GM19035 (cell line): ENCODE results near the gene PAQR7.

Experiments
- ATAC-seq: cut with Tn5 transposase; IDR thresholded peaks from one replicate; pipeline ENCODE4 v1.9.1; 2021; ENCODE audit not compliant: unreplicated experiment

Gene PAQR7

GRCh38 chr1:25874635-25875153 is 814 bp downstream of the PAQR7 start:
- no peak for ATAC-seq

GRCh38 chr1:25874209-25874608 is 1.3 kb downstream of the PAQR7 start:
- no peak for ATAC-seq

DNA sequence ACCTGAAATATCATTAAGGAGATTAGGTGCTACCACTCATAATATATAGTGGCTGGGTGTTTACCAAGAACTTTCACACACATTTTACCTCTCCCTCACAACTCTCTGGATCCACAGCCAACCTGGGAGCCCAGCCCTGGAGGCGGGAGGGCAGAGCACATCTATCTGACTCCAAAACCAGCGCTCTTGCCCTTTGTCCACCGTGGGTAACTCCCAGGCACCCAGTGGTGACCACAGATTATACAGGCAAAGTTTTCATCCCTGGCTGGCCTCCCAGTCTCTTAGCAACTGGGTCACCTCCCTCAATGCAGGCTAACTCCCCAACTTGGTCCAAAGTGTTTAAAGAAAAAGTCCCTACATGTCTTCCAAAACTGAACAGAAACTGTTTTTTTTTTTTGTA is 2.4 kb downstream of the PAQR7 start:
- ATAC-seq = no peak

- no peak for ATAC-seq
Measured at GRCh38 chr1:25872713-25873112, 2.8 kb downstream of the PAQR7 start.

DNA sequence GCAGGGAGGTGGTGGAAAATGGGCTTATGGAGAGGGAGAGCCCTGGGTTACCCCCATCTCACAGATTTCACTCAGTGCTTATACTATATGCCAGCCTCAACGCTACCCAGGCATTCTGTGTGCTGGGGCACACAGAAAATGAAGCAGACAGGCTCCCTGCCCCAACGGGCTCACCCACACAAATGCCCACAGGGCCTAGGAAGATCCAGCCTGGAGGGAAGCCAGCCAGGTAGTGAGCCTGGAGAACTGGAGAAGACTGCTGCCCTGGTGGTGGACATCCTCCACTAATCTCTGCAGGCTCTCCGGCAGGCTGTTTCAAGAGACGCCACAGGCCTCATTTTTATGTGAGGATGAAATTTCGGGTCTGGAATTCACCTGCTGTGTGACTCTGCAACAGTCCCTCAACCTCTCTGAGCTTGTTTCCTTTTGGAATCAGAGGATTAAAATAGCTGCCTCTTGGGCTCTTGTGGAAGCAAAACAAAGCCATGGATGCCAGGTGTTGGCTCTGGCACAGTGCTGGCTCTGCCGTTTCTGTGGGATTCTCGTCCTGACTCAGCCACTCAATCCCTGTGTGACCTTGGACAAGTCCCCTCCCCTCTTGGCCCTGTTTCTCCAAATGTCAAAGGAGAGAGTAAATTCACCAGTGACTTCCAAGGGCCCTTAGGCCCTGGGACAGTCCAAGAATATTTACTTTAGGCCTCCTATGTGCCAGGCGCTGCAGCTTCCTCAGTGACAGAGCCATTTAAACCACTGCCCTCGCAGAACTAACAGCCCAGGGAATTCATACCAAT is 3.6 kb downstream of the PAQR7 start:
- no peak for ATAC-seq

- ATAC-seq = no peak
Measured at GRCh38 chr1:25871086-25871703, 4.3 kb downstream of the PAQR7 start.

DNA sequence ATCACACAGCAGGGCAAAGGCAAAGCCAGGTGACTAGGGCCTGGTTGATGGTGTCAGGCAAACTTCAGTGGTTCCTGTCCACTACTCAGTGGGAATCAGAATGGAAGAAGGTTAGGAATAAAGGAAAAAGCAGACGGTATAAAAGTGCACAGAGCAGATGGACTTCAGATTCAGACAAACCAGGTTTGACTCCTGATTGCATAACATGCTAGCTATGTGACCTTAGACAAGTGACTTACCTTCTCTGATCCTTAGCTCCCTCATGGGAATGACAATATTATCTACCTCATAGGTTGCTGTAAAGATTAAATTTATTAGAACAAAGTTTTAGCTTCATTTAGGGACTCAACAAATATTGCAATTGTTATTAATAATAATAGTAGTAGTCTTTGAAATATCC is 4.9 kb downstream of the PAQR7 start:
- ATAC-seq = no peak

DNA sequence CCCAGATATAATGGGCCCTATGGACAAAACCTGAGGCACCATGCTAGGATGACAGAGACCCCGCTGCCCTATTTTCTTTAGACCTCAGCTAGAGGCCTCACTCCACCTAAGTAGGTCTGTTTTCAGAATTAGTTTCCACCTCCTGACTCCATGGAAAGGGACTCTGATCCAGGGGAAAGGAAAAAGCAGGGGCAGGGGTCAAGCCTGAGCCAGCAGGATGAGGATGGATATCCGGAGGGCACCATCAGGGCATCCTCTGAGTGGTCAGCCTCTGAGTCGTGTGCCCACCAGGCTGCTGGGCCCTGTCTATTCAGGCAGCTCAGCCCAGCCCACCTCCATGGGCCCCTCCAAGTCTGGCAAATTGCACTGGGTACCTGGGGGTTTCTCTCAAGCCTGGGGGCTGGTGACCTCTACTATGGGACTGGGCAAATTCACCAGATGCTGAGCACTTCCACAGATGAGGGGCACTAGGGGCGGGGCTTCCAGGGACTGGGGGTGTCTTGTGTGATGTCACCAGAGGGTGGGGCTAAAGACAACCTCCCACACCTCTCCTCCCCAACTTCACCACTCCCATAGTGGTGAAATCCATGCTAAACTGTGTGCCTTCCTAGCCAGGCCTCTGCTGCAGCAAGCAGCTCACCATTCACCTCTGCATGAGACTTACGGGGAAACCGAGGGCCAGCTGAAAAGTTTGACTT is 5.5 kb downstream of the PAQR7 start:
- no peak for ATAC-seq

DNA sequence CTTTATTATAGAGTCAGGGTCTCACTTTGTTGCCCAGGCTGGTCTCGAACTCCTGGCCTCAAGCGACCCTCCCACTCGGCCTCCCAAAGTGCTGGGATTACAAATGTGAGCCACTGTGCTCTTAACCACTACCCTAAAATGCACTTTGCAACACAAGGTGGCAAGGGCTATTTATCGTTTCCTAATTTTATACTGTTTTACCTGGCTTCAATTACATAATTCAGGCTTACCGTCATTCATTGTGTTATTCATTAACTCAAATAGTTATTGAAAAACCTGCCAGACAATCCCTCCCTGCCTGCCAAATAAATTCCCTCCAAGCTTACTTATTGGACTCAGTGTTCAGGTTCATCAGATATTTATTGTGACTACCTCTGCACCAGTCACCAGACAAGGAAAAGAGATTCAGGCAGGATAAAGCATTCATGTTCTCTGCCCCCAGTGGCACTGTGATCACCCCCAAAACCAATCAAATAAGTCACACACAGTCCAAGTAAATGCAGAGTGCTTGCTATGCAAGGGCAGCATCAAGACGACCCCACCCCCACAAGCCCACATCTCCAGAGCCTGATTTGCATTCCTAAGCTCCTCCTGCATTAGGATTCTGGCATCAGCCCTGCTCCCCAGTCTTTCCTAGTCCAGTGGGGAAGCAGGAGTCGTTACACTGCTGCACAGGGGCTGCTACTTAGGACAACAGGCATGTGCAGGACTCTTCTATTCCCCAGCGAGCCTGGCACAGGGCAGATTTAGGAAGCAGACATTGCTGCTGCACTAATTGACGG is 8.1 kb downstream of the PAQR7 start:
- ATAC-seq = no peak

DNA sequence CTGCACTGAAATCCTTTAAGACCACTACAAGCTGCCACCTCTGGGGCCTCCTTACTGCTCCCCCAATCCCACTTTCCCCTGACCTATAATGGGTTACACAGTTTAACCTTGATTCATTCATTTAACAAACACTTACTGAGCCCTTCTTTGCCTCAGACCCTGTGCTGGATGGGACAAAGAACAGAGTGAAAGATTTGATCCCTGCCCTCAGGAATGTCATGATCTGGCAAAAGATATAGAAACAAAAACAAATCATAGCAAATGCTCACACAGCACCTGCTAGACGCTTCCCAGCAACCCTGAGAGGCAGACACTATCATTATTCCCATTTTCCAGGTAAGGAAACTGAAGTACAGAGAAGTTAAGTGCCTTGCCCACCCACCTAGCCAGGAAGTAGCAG is 9.2 kb downstream of the PAQR7 start:
- ATAC-seq = no peak

DNA sequence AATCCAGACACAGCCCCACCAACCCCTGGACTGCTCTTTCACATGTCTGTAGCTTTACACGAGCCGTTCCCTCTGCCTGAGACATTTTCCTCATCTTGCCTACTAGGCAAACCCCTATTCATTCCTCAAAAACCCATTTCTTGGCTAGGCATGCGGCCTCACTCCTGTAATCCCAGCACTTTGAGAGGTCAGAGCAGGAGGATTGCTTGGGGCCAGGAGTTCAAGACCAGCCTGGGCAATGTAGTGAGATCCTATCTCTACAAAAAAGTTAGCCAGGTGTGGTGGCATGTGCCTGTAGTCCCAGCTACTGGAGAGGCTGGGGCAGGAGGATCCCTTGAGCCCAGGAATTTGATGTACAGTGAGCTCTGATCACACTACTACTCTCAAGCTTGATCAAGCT is 11.1 kb downstream of the PAQR7 start:
- no peak for ATAC-seq

GRCh38 chr1:25863486-25864262 is 11.8 kb downstream of the PAQR7 start:
- ATAC-seq = no peak

DNA sequence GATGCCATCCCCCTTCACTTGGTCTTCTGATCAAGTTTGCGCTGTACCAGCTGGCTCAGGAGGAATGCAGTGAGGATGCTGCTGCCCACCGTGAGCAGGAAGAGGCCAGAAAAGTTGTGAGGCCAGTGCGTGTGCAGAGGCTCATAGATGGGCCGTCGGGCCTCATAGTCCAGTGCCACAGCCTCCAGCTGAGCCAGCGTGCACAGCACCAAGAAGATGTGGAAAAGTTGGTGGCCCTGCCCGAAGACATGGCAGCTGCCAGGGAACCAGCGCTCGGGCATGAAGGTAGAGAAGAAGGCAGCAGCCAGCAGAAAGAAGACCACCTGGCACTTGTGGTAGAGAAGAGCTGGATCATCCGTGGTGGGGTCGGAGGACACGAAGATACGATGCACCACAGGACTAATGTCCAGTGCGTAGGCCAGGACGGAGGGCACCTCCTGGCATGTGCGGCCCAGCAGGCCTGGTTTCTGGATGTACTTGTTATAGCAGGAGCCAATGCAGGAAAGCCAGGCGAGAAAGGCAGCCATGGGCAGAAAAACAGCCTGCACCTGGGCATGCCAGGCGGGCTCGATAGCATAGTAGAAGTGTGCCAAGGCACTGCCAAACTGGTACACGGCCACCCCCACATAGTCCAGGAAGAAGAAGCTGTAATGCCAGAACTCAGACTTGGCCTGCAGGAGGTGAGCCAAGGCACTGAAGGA is 12.6 kb downstream of the PAQR7 start:
- no peak for ATAC-seq

DNA sequence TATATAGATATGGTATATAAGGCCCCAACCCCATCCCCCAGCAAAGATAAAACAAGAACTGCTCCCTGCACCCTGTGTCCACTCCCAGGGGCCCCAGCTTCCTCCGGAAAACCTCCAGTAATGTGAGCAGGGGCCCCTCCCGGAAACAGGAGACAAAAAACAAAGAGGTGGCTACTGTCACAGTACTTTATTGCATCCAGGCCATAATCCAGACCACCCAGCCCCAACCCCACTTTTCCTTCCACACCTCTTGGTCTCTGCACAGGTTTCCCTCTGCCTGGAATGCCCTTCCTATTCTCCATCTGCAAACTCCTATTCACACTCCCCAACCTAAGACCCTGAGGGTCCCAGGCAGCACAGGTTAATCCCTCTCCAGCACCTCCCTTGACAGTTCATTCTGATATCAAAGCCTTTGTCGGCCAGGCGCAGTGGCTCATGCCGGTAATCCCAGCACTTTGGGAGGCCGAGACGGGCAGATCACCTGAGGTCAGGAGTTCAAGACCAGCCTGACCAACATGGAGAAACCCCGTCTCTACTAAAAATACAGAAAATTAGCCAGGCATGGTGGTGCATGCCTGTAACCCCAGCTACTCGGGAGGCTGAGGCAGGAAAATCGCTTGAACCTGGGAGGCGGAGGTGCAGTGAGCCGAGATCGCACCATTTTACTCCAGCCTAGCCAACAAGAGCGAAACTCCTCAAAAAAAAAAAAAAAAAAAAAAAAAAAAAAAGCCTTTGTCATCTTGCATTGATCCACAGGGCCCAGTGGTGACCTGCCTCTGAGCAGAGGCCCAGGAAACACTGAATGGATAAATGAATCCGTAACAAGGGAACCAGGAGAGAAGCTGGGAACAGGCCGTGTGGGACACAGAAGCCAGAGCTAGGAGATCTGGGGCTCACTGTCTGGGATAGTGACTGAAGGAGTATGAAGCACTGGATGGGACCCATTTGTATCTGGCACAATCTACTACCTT is 13.9 kb downstream of the PAQR7 start:
- no peak for ATAC-seq

- ATAC-seq = peak; percentile 92
Measured at GRCh38 chr1:25858906-25859789, 16.4 kb downstream of the PAQR7 start, which contains the start of gene AUNIP. Gene AUNIP, minus strand, starts transcription at chr1:25859457. Its CDS starts 100 bp downstream, at chr1:25859357.

GRCh38 chr1:25858494-25858893 is 17.0 kb downstream of the PAQR7 start:
- ATAC-seq = no peak

DNA sequence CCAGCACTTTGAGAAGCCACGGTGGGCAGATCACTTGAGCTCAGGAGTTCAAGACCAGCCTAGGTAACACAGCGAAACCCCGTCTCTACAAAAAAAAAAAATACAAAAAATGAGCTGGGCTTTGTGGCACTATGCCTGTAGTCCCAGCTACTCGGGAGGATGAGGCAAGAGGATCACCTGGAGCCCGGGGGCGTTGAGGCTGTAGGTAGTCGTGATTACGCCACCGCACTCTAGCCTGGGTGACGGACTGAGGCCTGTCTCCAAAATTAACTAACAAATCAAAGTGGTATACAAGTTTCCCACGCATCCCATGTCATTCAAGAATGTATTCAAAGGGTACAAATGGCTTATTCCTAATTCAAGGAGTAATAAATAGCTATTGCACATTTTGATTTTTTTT is 18.7 kb downstream of the PAQR7 start:
- ATAC-seq = no peak

DNA sequence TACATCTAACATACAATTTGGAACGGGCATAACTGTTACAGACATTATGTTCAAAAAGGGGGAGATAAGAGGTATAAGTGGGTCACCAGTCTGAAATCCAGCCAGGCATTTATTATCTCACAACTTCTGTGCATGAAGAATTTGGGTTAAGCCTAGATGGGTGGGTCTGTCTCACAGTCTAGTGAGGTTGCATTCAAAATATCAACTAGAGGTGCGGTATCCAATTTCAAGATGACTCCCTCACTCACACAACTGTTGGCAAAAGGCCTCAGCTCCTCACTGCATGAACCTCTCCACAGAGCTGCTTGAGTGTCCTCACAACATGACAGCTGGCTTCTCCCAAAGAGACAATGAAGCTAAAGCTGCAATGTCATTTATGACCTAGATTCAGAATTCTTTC is 21.0 kb downstream of the PAQR7 start:
- no peak for ATAC-seq
